Renal pelvis (tissue), 4 donors: ENCODE measurements around the gene TH. TPM values are rescaled to one million over a fixed set of nuclear protein-coding genes. Genes with fewer than 3 reads are reported as not detected.
"Not testable (repeated sequence)": the region's sequence is repeated elsewhere in the genome, so short reads cannot be mapped to it uniquely, and the experiment has no call there.

Experiments
- DNase-seq: peaks from one replicate; pipeline ENCODE4 v3.0.0-alpha.2; 2013
- polyA plus RNA-seq, 3 donors: library from polyadenylated mRNA; unstranded; fragments of 120-200 nt; gene quantifications; one replicate each; pipeline ENCODE4 v1.2.1, GENCODE V29; 2013; ENCODE audit not compliant: insufficient read length in 3 of 3

Gene TH
- polyA plus RNA-seq, 3 donors, result 1.5 to 1.7 (median 1.6) TPM

DNA sequence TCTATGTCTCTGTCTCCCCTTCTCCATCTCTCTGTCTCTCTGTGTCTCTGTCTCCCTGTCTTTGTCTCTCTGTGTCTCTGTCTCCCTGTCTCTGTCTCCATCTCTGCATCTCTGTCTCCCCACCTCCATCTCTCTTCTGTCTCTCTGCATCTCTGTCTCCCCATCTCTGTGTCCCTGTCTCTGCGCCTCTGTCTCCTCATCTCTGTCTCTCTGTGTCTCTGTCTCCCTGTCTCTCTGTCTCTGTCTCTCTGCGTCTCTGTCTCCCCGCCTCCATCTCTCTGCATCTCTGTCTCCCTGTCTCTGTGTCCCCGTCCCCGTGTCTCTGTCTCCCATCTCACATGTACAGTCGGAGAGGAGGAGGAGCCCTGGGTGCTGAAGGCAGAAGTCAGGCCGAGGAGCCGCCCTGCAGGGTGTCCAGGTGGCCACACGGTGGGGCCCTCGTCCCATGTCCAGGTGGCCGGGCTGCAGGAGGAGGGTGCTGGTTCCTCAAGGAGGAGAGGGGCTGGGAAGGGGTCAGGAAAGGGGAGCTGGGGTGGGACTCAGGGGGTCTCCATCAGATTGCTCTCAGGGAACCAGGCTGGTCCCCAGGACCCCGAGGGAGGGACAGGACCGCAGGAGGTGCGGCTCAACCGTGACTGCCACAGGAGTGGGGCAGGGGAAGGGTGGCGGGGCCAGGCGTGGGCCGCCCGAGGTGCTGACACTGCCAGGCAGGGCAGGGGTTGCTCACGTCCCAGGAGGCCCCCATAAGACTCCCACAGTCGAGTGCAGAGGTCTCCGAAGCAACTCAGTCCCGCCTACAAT, 25.6 kb upstream of the TH start:
- DNase-seq, result peak; percentile 66

DNA sequence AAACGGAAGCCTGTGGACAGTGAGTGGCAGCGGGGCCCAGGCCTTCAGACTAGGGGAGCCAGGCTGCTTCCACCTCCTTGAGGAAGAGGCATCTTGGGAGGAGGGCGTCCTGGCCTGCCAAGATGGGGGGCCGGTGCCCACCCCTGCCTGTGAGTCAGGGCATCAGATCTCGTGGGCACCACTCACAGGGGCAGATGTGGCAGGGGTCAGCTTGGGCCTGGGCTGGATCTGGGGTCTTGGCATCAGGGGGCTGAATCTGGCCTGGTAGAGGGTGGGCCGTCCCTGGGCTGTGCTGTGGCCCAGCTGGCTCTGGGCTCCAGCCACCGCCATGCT, 24.1 kb upstream of the TH start:
- no peak for DNase-seq

DNA sequence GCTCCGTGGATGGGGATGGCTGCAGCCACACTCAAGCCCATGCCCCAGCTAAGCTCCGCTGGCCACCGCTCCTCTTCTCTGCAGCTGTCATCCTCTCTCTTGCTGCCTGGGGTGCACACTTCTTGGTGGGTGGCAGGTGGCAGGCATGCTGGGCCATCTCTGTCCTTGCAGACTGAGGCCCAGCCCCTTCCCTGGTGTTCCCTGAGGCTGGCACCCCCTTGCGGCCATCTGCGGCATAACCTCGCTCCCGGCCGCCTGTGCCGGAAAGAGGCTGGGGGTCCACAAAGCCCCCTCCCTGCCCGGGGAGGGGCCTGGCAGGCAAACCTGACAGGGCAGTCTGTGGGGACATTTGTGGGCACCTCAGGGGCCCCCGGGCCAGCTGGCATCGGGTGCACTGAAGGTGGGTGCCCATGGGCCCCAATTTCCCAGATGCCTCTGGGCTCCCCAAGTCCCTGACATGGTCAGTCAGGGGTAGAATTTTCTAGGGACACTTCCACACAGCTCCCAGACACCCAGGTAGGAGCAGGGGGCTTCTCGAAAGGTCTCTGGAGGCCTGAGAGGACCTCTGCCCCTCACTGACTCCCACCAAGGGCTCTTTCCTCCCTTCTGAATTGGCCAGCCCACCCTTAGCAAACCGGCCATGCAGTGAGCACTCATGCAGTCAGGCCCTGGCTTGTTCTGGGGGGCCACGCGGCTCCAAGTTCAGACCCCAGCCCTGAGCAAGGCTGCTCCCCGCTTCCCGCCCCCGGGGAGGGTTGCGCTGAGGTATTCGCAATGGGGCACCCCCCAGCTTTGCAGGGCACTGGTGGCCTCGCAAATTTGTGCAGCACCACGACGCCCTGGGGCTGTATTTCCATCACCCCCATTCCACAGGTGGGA, 23.5 kb upstream of the TH start:
- no peak for DNase-seq

DNA sequence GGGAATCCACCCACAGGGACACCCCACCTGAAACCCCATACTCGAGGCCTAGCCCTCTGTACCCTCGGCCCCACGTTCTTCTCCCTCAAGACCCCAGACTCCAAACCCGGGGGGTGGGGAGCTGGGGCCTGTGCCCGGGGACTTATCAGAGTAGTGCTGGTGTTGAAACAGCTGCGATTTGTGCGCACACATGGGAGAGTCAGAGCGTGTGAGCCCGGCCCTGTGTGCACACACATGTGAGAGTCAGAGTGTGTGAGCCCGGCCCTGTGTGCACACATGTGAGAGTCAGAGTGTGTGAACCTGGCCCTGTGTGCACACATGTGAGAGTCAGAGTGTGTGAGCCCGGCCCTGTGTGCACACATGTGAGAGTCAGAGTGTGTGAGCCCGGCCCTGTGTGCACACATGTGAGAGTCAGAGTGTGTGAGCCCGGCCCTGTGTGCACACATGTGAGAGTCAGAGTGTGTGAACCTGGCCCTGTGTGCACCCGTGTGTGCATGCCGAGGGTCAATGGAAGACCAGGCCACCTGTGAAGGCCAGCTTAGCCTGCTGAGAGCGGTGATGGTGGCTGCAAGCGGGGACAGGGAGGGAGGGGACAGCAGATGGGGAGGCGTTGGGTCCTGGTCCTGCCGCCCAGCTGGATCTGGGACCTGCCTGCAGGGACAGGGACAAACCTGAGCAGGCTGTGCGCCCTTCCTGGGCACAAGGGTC, 22.4 kb upstream of the TH start:
- not testable (repeated sequence) for DNase-seq

DNA sequence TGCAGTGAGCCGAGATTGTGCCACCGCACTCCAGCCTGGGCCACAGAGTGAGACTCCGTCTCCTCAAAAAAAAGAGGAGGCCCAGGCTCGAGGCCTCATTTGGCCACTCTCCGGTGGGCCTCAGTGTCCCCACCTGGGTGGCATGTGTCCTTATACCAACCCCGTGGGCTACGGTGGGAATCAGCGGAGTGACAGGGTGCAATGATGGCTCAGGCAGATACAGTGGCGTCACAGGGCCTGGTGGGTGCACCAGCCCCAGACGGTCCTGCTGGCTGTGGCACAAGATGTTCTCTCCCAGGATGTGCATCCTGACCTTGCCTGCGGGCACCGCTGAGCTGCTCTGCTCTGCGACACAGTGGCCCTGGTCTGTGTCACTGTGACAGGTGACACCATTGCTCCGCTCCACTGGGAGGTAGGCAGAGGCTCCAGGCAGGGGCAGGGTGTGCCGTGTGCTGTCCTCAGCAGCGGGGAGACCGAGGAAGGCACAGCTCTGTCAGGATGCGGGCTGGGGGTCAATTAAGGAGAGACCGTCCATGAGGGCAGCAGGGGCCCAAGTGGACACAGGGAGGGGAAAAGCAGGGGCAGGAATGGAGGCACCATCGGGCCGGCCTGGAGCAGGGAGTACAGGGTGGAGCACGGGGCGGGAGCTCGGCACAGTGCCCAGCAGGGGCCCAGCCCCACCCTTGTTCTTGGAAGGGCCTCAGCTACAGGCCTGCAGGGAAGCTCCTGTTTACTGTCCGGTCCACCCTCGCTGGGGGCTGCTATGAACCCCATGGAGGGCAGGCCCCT, 21.7 kb upstream of the TH start:
- DNase-seq, result no peak

DNA sequence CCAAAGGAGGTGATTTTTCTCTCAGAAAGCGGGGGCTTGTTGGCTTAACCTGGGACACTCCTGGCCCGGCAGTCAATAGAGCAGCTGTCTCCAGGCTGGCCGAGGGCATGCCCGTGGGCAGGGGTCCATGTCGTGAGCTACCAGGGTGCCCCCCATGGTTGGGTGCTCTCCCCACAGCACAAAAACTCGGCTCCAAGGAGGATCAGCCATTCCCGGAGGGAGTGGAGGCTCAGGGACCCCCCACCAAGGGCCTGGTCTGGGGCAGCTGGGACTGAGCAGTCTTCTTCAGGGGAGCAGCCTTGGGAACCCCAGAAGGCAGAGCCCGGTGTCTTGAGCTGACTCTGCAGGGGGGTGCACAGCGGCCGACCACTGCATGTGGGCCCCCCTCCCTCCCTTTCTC, 20.8 kb upstream of the TH start:
- no peak for DNase-seq

DNA sequence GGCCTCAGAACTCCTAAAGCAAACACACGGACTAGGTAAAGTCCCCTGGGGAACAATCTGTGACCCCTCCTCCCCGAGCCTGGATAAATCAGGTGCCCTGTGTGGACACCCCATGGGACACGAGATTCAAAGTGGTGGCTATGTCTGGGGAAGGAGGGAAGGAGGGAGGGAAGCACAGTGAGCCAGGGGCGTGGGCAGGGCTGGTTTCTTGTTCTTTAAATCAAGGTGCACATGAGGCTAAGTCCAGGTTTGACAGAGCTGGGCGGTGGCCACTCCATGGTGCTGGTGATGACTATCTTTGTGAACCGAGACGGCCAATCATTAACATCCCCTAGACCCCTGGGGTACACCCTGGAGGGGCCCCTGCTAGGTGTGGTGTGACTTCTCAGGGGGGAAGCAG, 20.3 kb upstream of the TH start:
- no peak for DNase-seq

DNA sequence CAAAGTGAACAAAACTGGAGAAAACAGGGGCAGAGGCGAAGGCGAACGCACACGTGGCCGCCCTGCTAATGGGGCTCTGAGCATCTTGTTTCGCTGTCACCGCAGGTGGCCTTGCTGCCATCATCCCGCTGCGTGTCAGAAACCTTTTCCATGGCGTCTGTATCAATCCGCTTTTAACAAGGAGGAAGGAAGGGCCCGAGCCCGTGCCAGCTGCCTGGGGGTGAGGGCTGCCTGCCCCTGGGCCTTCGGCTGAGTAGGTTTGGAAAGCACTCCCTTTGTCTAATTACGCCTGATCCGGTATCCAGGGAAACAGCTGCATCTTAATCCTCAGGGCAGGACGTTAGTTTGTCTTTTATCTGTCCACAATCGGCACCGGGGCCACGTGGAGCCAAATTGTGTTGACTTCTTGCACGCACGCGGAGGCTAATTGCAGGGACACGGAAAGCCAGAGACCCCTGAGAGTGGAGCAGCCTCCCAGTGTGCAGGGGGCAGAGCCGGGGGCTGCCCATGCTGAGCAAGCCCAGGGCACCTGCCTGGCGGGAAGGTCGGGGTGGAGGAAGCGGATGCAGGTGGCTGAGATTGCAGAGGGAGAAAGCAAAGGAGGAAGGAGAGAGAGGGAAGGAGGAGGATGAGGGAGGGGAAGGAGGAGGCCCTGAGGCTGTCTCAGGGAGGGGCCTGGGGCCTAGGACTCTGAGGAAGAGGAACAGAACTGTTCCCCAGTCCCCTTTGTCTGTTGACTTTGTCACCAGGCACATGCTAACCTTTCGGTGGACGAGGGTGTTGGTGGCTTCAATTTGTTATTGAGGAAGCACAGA, 19.2 kb upstream of the TH start:
- no peak for DNase-seq

DNA sequence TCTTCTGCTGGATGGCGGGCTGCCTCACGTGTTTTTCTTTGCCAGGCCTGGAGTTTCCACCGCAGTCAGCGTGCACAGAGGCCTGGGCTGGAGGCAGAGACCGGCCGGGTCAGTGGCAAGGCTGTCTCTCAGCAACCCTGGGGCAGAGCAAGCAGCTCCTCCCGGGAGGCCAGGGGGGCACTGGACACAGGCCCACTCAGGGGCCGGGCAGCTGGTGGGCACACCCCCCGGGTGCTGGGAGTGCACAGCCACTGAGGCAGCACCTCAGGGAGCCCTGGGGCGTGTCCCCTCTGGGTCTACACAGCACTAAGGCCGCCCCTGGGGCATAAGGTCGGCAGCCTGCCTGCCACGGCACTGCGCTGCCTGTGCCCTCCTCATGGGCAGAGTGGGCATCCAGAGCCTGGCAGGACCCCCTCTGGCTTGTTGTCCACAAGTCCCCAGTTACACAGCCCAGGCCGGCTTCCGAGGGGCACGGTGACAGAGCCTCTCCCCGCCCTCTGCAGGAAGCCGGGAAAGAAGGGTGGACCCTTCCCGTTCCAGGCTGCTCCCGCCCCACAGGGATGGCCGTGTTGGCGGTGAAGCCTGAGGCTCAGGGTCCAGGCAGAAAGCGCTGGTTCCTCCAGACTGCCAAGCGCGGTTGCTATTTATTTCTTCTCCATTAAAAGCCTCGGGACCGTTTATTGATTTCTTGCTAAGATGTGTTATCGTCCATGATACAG, 18.5 kb upstream of the TH start:
- DNase-seq, result no peak

DNA sequence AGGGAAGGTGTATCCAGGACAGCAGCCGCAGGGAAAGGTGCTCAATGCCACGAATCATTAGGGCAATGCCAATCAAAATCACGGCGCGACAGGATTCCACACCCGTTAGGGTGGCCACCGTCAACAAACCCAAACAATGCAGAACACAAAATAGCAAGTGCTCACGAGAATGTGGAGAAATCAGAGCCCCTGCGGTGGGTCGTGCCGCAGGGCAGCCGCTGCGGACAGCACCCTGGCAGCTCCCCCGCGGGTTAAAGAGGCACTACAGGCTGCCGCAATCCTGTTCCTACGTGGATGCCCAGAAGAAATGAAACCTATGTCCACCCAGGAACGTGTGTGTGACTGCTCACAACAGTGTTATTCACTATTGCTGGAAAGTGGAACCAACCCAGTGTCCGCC, 17.1 kb upstream of the TH start:
- no peak for DNase-seq

DNA sequence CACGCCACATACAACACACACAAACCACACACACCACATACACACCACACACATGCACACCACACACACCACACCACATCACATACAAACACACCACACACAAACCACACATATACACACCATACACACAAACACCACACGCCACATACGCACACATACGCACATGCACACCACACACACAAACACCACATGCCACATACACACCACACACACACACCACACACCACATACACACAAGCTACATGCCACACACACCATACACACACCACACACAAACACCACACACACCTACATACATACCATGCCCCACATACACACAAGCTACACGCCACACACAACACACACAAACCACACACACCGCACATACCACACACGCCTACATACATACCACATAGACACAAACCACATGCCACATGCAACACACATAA, 15.7 kb upstream of the TH start:
- no peak for DNase-seq

DNA sequence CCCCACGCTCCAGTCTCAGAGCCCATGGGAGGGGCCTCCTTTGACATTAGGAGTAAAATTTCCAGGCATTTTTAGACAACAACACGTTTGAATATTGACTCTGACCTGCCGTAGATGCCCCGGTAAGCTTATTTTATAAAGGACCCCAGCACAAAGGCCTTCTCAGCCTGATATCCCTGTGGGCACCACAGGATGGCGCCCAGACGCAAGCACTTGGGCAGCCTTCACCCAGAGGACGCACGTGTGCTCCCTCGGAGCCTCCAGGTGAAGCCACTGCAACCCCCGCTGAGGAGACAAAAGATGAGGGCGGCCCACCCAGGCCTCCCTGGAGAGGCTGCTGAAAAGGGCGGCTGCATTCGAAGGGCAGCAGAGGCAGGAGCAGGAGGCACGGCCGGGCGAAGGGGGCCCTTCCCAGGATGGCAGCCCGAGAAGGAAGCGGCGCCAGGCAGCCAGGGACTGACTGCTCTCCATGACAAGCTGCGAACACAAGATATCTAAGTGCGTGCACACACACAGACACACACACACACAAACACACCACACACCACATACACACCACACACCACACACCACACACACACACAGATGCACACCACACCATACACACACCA, 15.2 kb upstream of the TH start:
- DNase-seq, result no peak

DNA sequence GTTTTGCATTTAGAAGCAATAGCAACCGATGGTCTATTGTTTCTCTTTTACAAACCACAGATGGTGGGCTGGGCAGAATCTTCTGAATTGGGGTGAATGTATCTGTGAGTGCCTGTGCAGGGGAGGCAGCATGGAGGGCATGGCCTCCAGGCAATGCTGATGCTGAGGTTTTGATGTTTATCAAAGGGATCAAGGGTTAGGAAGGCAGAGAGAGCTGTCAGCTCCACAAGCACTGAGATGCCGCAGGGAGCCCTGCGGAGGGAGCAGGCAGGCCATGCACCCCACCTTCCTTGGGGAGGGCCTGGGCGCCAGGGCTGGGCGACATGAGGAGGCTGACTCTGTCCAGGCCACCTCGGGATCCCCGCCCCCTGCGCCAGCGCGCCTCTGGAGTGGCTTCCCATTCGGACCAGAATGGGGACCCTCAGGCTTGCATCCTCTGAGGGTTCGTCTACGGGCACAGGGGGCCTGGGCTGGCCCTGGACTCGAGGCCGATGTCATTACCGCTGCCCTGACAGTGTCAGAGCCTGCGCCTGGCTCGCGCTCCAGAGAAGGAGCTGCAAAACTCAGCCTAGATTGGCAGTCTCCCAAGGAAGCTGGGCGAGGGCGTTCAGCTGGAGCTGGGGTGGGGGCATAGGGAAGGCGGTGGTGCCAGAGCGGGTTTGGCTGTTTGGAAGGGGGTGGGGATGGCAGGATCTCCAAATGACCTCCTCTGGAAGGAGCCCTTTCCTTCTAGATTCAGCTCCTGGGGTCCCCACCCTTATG, 13.9 kb upstream of the TH start:
- no peak for DNase-seq

DNA sequence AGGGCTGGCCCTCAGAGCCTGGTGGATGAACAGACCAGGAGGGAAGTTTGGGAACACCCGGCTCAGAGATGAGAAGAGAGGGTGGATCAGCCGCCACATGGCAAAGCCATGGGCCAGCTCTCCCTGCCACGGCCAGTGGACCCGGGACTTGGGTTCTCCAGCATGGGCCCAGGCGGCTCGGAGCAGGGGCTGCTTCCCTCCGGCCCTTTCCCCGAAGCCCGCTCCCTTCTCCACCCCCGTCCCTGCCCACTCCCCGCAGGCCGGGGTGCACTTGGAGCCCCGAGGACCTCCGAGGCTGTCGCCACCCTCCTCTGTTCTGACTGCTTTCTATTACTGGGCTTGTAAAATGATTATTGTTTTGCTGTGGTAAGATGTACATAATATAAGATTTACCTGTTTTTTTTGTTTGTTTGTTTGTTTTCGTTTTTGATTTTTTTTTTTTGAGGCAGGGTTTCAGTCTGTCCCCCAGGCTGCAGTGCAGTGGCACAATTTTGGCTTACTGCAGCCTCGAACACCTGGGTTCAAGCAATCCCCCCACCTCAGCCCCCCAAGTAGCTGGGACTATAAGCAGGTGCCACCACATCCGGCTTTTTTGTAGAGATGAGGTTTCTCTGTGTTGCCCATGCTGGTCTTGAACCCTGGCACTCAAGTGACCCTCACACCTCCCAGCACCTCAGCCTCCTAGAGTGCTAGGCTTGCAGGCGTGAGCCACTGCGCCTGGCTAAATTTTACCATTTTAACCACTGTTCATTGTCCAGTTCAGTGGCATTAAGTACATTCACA, 11.3 kb upstream of the TH start:
- no peak for DNase-seq

DNA sequence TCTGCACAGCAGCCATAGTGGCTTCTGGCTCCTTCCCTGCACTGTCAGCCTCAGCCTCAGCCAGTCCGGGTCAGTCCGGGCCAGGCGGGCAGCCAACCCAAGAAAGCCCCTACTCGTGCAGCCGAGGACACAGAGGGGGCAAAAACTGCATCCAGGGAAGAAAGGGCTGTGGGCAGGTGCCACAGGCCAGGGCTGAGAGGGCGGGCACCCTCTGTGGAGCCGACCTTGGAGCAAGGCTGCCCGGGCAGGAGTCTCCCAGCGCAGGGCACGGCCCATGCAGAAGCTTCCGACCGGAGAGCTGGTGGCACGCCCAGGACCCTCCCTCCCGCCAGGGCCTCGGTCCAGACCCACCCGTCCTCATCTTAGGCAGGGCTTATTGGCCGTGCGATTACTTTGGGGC, 10.5 kb upstream of the TH start:
- no peak for DNase-seq

DNA sequence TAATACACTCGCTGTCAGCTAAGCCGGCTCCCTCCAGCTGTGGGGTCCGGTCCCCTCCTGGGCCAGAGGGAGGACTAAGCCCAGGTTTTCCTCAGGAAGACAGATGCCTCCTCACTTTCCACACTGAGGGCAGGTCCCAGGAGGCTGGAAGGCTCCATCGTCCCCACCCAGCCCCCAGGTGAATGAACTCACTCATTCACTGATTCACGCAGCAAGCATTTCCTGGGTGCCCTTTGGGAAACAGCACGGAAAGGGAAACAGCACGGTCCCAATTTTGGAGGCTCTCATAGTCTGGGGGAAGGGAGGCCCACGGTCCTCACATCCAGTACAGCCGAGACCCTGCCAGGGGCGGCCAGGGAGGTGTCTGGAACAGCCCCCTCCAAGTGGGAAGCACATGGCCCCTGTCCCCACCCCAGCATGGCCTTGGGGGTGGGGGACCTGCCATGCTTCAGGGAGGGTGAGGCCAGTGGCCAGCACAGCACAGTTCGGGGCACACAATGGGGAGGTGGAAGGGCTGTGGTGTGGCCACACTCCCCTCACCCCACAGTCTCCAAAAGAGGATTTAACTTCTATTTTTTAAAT, 9.3 kb upstream of the TH start:
- no peak for DNase-seq

DNA sequence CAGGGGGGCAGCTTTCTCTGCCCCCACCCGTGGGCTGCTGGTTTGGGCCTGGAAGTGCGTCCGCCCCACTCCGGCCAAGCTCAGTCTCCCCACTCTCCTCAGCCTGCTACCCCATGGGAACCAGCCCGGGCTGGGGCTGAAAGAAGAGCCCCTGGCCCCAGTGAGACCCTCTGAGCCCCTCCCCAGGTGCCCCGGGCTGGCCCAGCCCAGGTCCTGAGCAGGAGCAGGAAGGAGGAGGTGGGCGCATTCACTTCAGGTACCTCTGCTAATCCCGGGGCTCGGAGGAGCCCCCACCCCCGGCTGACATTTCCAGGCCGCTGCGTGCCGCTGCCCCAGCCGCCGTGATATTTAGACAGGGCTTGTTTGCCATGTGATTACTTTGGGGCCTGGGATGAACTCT, 8.7 kb upstream of the TH start:
- no peak for DNase-seq

DNA sequence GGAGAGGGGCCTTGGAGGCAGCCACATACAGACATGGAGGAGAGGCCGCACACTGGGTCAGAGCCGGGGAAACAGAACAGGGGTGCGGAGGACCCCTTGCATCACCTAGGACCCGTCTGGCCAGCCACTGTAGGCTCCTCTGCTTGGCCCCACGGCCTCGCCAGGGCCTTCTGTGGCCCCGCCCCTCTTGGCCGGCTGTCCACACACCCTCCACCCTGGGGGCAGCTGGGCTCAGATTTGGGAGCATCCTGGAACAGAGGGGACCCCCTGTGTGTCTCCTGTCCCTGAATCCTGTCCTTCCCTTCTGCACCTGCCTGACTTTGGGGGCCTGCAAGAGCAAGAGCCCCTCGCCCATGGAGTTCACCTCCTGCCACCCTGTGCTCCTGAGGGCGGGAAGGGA, 7.9 kb upstream of the TH start:
- DNase-seq, result no peak
